KBM-7 (cell line): ENCODE results near the gene MPI.
A peak's percentile ranks its signal among the peaks of the same experiment; 100 is the strongest.

Source experiments
- DNase-seq: peaks from one replicate; pipeline ENCODE4 v3.0.0-alpha.2; 2015
- in situ Hi-C: fragments of 300-500 bp; cut with MboI; formaldehyde crosslinking; loops from 2 replicates; pipeline ENCODE4 v1.14.3; 2020; ENCODE audit warnings: low sequenced_read_pairs, low pct_unique_long_range_greater_than_20kb, mixed read lengths

The MPI gene

DNA sequence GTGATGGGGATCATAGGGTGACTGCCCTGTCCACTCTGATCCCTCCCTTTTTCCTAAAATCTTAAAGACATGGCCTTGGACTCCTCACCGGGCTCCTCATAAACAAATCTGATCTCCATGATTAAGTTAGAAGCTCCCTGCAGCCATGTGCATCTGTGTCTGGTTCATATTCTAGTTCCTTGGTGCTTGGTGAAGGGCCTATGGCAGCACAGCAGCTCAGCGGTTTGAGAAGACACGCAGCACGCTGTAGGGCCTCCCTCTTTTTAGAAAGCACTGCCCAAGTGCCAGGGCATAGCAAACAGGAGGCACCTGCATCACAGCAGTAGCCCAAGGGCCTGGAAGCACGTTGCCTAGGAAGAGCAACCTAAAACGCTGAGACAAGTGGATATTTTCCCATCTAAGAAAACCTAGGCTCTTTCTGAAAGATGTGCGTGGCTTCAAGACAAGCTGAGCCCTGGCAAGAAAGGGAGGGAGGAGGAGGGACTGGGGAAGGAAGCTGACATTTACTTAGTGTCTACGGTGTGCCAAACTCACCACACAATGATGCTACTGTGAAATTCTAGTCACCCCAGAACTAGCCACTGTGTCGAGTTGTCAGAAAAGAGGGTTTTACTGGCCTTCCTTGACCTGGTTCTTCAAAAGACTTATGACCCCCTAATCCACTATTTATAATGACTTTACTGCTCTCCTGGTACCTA is 32.0 kb upstream of the MPI start:
- in situ Hi-C loops, result no loop called here

DNA sequence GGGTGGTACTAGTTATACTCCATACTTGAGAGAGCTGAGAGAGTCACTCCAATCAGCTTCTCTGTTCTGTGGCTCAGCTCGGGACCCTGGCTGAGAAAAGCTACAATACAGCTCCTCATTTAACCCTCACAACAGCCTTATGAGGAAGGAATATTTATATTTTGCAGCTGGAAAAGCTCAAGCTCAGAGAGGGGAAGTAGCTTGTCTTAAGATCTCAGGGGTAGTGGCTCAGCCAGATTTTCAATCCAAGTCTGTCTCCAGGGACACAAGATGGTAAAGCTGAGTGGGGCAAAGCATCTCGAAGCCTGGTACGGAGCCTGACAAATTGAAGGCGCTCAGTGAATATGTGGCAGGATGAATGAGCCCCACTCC is 31.5 kb upstream of the MPI start:
- in situ Hi-C loops, result no loop called here
- DNase-seq, result peak; percentile 66

More for the DNA sequence above, 32.0 kb upstream of the MPI start:
- no peak for DNase-seq

GRCh38 chr15:74863239-74864056 is 26.4 kb upstream of the MPI start:
- no peak for DNase-seq
- in situ Hi-C loops, result no loop called here

DNA sequence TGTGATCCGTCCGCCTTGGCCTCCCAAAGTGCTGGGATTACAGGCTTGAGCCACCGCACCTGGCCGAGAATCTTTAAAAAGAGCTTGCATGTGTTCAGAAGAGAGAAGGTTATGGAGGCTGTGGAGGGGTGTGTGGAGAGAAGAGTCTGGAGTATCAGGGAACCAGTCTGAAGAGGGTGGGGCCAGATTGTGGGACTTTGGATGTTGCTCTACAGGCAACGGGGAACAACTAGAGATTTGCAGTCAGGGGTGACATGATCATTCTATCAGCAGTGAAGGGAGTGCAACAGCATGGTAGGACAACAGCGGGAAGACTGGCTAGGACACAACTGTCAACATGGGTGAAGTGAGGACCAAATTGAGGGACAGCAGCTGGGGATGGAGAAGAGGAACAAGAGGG is 25.5 kb upstream of the MPI start:
- DNase-seq, result no peak
- in situ Hi-C loops, result no loop called here

DNA sequence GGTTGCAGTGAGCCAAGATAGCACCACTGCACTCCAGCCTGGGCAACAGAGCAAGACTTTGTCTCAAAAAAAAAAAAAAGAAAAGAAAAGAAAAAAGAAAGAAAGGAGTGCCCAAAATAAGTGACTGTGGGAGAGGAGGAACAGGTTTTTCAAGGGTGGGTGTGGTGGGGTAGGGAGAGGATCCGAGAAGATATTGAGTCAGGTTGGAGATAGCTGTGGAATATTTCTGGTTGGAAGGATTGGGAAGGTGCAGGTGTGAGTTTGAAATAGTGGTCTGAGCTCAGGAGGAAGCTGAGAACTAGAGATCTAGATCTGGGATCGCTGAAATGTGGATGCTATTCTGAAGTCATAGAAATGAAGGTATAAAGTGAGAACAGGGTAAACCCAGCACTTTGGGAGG is 24.5 kb upstream of the MPI start:
- in situ Hi-C loops, result no loop called here
- DNase-seq, result no peak

- in situ Hi-C loops, result no loop called here
- DNase-seq, result no peak
Measured at GRCh38 chr15:74866090-74866489, 23.8 kb upstream of the MPI start.

DNA sequence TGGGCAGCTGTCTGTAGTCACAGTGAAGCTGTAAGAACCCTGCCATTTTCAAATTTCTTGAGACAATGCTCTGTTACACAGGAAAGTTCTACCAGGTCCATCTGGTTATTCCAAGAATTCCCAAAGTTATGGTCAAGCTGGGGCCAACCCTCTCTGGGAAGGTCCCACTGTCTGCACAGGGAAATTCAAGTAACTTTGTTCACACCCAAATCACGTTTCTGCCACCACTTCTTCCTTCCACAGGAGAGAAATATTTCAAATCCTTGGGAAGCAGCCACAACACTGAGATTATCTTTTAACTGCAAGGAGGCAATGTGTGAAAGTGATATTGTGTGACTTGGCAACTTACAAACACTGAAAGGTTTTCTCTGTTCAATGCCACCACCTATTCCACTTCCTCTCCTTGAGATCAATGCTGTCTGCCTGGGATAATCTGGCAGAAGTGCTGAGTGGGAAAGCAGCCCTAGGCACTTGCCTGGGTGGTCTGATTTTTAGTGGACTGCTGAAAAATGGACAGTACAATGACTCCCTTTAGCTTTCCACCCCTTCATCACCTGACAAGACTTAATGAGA is 22.3 kb upstream of the MPI start:
- in situ Hi-C loops, result no loop called here

DNA sequence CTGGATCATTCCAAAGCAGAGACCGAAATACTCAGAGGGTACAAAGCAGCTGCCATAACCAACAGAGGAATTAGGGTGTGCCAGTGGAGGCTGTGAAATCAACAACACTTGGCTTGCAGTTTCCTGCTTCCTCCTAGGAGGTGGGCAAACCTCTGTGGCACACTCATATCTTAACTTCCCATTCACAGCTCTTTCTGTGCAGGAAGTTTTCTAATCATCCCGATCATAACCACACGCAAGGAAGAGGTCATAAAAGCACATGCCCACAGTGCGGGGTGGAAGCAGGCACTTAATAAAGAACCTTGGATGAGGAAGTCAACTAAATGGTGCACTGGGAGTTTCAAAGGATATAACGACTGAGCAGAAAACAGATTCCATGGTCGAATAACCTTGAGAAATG is 21.8 kb upstream of the MPI start:
- DNase-seq, result peak; percentile 97
- in situ Hi-C loops, result no loop called here

More for the DNA sequence above, 22.3 kb upstream of the MPI start:
- no peak for DNase-seq

- no peak for DNase-seq
- in situ Hi-C loops, result no loop called here
Measured at GRCh38 chr15:74869372-74869725, 20.5 kb upstream of the MPI start.

DNA sequence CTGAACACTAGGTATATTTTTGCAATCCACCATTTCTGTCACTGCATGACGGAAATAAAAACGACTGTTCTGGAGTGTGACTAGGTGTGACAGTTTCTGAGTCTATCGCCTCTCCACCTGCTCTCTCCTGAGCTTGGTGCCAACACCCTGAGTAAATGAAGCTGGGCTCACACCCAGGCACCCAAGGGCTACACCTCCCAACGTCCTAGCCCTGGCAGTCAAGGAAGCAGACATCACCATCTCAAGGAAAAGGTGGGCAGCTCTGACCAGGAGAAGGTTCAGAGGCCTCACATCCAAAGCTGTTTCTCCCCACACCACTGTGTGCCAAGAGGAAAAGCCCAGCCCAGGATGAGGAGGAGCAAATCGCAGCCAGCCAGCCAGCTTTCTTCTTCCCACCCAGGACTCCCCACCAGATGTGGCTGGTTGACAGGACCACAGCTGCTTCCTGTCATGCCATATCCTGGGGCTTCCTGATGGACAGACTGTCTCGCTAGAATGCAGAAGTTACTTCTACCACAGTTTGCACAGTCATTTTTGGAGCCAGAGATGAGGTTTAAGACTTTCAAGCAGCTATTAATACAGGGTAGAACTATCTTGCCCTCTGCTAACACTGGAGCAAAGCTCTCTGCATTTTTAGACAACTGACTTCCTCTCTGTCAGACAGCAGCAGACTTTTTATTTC is 20.0 kb upstream of the MPI start:
- DNase-seq, result peak; percentile 100
- in situ Hi-C loops, result no loop called here

GRCh38 chr15:74870436-74871215 is 19.2 kb upstream of the MPI start:
- in situ Hi-C loops, result no loop called here

DNA sequence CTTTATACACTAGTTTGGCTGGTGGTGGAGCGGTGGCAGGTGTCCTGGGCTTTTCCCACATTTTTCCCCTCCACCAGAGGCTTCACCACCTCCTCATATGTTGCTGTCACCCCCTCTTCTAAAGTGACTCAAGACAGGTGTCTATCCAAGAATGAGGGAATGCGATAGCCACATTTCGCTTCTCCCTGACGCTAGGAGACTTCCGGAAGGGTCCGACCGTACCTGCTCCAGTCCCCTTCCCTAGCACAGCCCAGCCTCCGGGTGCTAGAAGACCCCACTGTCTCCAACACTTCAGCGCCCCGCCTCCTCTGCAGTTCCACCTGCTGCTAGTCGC is 17.2 kb upstream of the MPI start:
- in situ Hi-C loops, result no loop called here
- no peak for DNase-seq

More at GRCh38 chr15:74870436-74871215, 19.2 kb upstream of the MPI start:
- no peak for DNase-seq

DNA sequence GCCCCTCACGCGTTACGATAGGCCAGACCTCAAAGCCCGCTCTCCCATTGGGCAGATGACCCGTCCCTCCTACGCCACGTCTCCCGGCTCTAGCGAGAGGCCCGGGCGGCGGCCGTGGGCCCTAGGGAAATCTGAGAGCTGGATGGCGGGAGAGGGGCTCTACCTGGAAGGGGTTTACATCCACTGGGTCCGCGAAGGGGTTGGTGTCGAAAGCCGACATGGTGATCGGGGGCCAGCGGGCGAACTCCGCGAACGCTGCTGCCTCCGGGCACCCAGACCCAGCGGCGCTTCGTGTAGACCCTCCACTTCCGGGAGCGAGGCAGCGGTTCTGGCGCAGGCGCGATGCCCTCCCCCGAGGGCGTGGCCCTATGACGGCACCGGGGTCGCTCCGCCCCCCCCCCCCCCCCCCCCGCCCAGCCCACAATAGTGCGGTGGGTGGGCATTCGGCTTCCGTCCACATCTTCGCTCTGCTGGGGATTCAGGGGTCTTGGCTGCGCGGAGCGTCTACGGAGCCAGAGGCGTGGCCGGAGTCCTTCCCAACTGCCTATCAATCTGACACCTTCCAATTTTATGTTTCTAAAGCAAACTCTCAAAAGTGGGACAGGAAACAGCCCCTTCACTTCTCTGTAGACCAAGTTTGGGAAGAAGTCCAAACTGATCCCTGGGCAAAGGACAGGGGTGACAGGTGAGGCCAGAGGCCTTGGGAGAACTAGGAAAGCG is 16.6 kb upstream of the MPI start, which contains the start of gene SCAMP2:
Gene SCAMP2, minus strand, starts transcription at position 330 of the 720 bp plus-strand sequence. Its CDS starts 110 bp downstream, at position 220.
- peak; percentile 99 for DNase-seq
- in situ Hi-C loops, result no loop called here

DNA sequence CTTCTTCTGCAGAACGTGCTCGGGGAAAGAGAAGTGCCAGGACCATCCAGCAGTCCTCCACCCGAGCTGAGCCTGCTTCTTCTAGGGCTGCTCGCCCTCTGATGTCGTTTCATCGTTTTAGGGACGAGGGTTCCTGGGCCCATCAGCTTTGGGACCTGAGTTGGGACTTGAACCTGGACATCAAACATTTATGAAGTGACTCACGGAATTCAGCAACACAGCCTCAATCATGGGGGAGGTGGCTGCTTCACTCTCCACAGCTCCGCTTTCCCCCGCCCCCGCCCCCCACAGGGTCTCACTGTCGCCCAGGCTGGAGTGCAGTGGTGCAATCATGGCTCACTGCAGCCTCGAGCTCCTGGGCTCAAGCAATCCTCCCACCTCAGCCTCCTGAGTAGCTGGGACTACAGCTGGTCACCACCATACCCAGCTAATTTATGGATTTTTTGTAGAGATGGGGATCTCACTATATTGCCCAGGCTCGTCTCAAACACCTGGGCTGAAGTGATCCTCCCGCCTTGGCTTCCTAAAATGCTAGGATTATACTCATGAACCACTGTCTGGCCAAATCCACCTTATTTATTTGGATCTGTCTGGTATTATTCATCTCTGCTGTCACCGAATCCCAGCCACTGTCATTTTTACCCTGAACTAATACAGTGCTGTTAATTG is 16.0 kb upstream of the MPI start:
- in situ Hi-C loops, result no loop called here

GRCh38 chr15:74878273-74878672 is 11.6 kb upstream of the MPI start:
- in situ Hi-C loops, result no loop called here
- no peak for DNase-seq

More for the DNA sequence above, 16.0 kb upstream of the MPI start:
- no peak for DNase-seq

DNA sequence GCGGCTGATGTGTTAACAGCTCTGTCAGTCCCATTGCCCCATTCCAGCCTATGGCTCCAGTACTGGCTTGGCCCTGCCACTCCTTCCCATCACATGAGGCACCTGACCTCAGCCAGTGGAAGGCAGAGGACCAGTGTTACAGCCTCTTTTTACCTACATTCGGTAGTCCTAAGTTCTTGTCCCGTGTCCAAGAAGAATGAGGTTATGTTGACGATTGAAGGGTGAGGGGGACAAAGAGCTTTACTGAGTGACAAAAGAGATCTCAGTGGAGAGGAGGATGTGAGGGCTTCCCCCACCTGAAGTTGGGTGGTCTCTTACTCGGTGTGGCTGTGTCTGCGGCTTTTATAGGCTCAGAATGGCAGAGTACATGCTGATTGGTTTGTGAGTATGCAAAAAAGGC is 7.3 kb upstream of the MPI start:
- no peak for DNase-seq
- in situ Hi-C loops, result no loop called here

- no peak for DNase-seq
- in situ Hi-C loops, result no loop called here
Measured at GRCh38 chr15:74884428-74885223, 5.2 kb upstream of the MPI start.
